Measurements from ENCODE around the gene TXLNG.
A peak's percentile ranks its signal among the peaks of the same experiment; 100 is the strongest.
"Not testable (repeated sequence)": the region's sequence is repeated elsewhere in the genome, so short reads cannot be mapped to it uniquely, and the experiment has no call there.

Gene TXLNG

DNA sequence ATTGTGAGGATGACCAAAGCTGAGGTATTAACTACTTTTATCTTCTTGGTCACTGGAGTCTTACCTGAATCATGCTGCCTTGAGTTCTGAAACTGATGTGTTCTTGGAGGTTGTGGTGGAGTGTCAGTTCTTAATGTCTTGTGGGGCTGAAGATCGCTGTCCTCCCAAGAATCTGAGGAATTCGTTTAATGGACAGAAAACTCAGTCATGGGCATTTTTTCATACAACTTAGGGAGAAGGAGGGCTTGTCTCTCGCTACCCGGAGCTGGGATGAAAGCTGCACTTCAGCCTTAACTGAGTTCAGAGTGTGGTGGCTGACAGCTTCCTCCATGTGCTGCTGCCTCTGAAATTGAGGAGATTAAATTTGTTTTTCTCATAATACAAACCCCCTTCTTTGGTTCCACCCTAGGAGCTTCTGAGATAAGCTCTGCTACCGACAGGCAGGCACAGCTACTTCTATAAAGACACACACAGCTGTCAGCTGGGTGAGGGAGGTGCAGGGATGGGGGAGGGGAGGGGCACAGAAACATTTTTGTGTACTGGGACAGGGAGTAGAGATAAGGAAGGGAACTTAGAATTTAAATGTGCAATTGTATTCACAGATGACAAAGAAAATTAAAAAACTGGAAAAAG lies 53.1 kb downstream of the TXLNG start:
- DNase-seq = no peak

DNA sequence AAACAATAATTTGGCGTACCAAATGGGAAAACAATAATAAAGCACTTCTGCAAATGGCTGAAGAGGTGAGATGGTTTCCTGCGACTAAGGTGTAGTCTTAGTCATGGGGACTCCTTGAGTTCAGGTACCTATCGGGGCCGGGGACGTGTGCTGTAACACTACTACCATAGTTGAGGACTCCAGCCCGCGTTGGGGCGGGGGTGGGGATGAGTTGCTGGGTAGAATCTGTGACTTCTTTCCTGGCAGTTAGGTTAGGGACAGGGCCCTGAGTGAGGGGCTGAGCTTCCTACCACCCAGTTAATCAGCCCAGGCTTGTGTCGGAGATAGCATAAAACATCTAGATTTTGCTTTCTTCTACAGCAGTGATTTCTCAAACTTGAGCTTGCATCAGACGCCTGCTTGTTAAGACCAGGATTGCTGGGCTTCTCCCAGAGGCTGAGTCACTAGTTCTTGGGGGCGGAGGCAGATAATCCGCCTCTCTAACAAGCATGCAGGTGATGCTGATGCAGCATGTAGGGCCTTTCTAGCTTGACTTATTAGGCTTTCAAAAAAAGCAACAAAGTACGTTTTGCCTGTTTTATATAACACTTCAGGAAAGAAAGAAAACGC lies 53.7 kb downstream of the TXLNG start:
- no peak for DNase-seq

DNA sequence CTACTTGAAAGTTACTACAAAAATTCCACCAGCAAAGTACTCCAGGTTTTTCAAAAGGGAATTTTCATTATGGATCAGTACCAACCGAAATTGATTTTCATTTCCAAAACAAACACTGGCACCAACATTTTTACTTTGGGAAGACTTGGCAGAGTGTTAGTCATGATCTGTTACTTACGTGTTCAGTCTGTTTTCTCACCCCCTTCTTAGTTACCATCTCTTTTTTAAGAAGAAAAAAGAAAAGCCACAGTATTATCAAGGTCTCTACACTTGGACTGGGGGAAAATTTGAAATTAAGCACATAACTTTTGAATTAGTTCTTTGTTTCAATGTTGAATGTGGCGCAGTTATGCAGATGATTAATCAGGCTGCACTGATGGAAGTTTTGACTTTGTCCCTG lies 56.4 kb downstream of the TXLNG start:
- no peak for DNase-seq

DNA sequence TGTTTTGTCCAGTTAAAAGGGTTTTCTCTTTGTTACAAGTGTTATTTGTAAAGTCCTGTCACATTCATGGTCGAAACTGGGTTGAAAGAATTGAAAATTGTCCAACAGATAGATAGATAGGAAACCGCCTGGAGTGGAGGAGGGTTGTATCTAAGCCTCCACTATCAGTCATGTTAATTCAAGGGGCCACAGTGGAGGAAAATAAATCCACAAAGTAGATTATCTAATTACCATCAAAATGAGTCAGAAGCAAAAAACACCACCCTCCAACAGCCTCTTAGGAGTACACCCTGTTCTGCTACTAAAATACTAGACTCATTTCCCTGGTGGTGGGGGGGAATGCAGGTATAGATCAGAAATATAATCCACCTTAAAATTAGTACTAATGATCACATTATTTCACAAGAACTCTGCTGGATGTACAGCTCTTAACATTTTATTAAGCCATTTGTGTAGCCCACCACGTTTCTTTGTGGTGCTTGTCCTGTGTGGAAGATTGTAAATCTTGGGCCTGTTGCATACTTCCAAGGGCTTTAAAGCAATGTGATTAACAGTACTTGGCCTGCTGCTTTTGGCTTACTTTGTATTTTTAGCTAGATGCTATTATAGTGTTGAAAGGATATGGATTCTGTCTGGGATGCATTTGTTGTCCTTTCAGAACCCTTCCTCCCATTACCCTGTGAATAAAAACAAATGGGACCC lies 57.1 kb downstream of the TXLNG start:
- DNase-seq = no peak

DNA sequence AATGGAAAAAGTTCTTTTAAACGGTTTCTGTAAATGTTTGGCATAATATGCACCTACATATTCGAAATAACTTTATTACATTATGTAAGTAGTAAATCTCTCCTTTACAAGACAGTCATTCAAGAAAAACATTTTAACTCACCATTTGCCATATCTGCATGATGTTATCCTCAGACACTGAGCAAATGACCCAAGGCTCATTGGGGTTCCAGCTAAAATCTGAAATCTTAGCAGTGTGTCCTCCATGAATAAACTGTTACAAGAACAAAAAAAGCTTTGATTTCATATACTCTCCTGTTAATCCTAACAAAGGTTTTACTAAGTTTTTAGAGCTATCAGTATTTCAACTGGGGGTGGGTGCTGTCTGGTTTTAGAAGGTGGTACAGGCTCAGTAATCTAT lies 59.4 kb downstream of the TXLNG start:
- DNase-seq = no peak

DNA sequence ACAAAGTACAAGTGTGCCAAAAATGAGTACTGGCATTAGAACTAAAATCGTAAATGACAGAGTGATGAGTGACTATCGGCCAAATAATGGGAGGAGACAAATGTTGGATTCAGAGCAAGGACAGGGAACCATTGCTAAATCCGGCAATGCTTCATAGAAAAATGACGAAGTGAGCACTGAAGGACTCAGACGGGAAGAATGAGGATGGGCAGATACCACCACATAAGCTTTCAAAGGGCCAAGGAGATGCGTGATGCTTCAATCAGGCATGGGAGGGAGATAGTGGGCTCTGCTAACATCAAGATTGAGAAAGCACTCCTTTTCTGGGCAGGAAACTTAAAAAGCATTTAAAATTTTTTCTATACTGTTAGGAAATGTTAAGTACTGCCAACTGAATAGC lies 62.3 kb downstream of the TXLNG start:
- DNase-seq = no peak

DNA sequence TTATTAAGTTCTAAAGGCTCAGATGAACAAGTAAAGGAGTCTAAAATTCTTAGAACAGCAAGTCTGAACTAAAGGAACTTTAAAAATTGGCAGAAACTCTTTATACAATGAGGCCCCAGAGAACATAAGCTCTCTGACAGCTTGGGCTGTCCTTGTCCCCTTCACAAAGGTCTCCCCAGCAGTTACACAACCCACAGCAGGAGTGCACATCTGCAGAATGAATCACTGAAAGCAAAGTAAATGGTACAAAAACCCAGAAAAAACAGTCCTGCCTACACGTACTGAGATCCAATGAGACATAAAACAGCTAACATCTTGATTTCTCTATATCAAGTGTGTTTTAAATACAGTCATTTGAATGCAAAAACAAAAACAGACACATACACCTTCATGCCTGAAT lies 65.2 kb downstream of the TXLNG start:
- no peak for DNase-seq

DNA sequence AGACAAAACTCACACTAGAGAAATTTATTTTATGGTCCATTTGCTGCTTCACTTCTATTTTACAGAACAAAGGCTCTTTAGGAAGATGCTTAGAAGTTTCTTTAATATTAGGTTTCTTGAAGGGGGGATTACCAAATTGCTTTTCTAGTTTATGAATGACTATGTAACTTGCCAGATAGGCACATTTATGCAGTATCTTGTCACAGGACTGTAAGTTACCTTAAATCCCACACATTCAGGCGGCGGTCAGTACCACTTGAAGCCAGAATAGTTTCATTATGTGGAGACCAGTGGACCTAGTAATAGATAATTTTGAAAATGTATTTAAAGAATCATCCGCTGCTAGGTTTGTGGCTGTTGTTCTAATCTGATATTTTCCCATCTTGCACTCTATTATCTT lies 65.6 kb downstream of the TXLNG start:
- DNase-seq = no peak

DNA sequence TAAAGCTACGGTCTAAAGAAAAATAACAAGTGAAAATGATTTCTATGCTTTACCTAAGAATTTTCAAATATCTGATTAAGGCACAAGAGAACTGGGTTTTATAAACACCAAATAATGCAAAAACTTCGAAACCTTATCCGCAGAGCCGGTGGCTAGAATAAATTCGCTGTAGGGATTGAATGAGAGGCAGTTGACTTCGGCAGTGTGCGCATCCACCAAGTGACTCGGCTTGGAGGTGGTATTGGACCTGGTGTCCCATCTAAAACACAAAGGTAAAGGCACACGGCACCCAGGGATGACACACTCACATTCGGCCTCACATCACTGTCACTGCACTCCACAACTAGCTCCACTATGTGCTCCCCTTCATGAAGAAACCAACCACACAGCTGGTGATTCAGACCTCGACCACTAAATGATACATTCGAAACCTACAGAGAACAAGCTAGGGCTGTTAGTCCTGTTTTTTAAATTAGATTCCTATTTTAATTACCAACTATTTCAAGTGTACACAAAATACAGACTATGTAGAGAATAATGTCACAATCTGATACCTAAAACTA lies 66.4 kb downstream of the TXLNG start:
- no peak for DNase-seq

DNA sequence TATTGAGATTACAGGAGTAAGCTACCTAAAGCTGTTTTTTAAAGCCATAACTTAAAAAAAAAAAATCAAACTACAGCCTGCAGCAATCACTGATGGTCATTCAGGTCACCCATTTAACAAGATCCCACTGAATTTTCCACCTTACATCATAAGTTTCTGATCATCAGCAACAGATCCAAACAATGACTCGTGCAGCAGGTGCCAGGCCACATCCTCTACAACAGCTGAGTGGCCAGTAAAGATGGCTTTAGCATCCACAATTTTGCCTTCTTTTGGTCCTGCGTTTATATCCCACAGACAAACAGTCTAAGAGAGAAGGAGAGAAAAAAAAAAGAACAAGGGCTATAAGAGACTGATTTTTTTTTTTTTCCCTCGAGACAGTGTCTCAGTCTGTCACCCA lies 67.3 kb downstream of the TXLNG start:
- DNase-seq = no peak

DNA sequence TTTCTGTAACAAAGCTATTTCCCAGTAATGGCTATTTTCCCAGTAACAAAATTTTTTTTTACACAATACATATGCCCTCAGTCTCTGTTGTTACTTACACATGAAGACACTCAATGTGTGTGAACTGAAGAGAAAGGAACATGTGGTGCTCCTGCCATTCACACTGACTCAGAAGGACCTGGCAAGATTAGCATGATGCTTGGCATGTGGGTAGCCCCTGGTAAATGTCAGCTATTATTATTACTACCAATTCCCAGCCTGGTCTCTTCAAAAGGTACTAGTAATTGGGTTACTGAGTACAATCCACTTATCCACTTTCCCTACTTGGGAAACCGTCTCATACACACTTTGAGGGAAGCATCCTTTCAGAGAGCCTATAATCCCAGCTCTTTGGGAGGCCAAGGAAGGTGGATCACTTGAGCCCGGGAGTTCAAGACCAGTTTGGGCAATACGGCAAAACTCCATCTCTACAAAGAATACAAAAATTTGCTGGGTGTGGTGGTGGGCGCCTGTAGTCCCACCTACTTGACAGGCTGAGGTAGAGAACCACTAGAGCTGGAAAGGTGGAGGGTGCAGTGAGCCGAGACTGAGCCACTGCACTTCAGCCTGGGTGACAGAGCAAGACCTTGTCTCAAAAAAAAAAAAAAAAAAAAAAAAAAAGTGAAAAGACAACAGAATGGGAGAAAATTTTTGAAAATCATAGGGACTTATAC lies 69.3 kb downstream of the TXLNG start:
- DNase-seq = no peak

DNA sequence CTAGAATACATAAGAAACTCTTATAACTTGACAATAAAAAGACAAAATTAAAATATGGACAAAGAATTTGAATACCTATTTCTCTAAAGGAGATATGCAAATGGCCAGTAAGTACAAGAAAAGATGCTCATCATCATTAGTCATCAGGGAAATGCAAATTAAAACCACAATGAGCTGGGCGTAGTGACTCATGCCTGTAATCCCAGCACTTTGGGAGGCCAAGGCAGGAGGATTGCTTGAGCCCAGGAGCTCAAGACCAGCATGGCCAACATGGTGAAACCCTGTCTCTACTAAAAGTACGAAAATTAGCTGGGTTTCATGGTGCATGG lies 69.8 kb downstream of the TXLNG start:
- not testable (repeated sequence) for DNase-seq

DNA sequence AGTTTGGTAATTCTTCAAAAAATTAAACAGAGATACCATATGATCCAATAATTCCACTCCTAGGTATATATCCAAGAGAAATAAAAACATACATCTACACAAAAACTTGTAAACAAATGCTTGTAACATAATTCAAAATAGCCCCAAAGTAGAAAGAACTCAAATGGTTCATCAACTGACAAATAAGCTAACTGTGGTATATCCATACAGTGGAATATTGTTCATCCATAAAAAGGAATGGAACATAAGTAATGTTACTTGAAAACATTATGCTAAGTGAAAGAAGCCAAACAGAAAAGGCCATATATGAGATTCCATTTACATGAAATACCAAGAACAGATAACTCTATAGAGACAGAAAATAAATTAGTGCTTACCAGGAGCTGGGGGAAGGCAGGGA lies 70.5 kb downstream of the TXLNG start:
- DNase-seq = no peak

DNA sequence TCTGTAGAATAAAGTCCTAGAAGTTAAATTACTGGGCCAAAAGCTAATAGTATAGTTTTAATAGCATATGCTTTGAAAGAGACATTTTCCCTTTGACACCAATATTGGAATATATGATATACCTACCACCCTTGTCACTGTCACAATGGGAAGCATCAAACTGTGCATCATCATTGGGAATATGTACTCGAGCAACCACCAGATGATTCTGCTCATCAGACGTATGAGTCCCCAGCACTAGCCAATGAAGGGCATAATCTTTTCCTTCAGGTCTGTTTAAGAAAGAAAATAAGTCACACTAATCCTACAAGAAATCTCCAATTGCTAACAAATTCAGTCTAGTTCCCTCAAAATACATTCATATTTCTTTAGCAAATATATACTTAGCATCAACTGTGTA lies 76.6 kb downstream of the TXLNG start:
- DNase-seq = no peak

DNA sequence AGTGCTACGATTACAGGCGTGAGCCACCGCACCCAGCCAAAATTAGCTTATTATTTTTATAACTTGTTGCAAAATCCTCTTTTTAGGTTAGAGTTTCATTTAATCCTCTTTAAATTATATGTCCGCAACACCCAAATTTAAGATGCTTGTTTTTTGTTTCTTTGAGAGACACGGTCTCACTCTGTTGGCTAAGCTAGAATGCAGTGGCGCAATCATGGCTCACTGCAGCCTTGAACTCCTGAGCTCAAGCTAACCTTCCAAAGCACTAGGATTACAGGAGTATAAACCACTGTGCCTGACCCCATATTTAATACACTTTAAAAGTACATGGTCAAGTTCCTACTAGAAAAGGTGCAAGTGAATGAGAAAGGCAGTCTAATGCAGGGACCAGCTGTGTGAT lies 81.7 kb downstream of the TXLNG start:
- no peak for DNase-seq

DNA sequence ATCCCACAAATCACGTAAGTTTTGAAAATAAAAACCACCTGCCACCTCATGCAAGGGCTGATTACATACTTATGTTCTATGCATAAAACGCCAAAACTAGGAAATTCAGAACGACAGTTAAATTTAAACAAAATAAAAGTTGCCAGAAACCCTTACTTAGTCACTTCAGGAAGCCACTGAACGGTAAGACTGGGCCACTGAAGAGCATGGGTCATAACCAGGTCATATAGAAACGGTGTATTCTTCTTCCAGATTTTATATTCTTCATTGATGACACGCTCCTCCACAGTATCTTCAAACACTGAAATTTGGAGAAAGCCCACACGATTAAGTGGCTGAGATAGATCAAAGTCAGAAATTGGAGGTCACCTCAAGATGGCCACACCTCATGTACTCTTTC lies 82.7 kb downstream of the TXLNG start:
- DNase-seq = no peak

DNA sequence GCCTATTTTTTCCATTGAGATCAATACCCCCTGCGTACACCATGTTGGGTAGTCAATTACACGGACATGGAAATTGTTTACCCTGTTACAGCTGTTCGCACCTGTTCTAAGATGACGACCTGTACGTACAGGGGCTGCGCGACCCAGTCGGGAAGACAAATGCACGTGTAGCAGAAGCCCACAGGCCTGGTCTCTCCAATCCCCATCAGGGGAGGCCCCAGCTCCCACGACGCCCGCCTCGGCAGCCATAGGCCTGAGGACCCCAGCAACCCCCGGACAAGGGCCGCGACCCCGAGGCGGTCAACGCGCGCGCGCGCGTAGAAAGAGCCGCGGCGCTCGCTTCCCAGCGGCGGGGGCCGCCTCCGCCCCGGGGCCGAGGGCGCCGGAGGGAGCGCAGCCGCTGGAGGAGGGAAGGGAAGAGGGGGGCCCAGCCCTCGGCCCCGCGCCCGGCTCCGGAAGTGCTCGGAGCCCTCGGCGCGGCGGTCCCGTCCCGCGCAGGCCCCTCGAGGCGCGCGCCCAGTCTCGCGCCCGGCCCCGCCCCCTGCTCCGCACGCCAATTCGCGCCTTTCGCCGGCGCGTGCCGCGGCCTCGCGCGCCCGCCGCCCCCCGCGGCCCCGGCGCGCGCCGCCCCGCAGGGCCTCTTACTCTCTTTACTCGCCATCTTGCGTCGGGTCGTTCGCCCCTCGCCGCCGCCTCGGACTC lies 83.3 kb downstream of the TXLNG start:
- peak; percentile 8 for DNase-seq

DNA sequence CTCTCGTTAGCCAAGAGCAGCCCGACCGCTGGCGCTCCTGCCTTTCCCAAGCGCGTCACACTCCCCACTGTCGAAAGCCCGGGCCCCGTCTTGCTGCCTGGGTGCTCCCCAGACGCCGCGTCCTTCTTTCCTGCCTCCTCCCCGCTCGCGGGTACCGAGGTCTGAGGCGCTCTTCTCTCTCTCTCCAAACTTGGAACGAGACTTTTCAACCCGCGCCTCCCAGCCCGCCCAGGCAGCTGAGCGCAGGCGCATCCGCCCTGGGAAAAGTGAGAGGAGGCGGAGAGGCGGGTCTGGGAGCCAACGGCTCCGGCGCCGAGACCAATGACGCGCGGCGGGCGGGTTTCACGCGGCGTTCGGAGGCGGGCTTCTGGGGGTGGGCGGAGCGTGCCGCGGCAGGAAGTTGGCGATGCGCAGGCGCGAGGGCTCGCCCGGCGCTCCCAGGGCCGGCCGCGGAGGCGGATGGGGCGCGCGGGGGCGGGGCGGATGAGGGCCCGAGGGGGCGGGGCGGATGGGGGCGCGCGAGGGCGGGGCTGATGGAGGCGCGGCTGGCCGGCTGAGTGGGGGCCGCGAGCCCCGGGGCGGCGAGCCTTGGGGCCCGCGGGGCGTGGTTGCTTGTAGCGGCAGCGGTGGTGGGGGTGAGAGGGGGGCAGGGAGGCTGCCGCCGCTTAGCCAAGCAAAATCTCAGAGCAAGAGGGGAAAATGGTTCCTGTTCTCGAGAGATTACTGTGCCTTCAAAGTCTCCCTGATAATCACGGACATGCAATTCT lies 84.0 kb downstream of the TXLNG start, which contains the start of gene RBBP7:
Gene RBBP7, minus strand, starts transcription at position 268 of the 767 bp plus-strand sequence. CDS start 309 bp downstream, outside the sequence.
- DNase-seq = peak; percentile 56

DNA sequence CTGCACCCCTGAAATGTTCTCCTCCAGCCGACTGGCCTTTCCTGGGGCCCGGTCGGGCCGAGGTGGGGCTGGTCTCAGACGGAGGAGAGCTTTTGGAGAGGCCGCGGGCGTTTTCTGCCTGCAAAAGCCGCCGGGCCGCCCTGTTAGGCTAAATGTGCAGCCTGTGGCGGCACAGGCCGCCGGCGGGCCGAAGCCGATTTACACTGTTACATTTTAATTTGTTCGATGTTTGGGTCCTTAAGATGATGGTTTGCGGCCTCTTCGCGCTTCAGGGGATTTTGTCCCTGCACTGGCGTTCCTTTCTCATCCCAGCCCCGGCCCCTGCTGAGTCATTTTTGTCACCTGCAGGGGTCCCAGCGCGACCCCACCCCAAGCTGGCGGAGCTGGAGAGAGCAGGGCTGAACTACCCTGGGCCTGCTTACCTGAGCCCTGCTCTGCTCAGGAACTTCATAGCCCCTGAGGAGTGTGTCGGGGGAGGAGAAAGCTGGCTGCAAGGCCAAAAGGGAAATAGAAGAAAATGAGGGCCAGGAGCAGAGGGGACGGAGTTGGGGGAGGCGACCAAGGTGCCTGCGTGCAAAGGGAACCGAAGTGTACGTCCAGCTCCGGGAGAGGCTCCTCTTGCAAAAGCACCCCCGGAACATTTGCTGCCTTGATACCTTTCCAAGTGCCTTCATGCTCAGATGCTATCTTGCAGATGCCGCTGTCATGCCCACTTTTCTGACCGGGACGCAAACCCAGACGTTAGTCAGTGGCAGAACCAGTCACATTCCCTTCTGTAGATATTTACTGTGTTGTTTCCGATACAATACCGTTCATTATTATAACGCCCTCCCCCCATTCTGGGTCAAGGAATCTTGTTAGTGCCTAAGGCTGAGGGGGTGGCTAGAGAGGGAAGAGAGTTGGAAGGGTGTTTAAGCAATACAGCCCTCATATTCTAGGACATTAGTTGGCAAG lies 84.9 kb downstream of the TXLNG start:
- DNase-seq = no peak

DNA sequence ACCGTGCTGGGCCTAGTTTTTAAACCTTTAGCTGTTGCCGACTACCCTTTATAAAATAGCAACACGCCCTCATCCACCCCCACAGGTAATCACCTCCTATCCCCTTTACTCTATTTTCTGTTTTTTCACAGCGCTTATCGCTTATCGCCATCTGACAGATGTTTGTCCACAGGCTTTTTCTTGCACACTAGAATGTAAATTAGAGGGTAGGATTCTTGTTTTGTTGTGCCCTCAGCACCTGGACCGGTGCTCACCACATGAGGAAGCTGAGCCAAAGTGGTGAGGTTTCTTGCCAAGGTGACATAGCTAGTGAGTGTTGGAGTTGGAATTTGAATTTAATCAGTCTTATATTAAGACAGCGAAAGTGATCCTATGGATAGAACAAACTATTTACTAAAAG lies 86.8 kb downstream of the TXLNG start:
- no peak for DNase-seq
